ENCODE data around the gene MVB12A. TPM values are rescaled to one million over a fixed set of nuclear protein-coding genes. Genes with fewer than 3 reads are reported as not detected.

Gene MVB12A
- total RNA-seq, 1 donor from 2014 or later = 41.0 TPM

DNA sequence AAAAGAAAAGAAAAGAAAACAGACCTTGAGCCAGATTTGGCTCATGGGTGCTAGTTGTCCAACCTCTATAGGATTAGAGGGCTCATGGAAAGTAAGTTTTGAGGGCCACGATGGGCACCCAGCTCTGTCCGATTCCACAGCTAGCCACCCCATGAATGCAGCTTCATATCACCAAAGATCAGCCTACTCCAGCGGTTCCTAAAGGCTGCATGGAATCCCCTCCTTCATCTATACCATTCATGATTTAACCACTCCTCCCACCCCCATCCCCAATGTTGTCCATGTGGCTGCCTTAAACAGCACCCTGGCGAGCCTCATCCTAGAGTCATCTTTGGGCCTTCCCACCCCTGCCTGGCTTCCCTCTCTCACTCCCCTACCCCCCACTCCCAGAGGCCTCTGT, 2.1 kb downstream of the MVB12A start:
- no peaks in the 10 kb centered on the region for H4K20me1 ChIP-seq (ENCODE audit: insufficient read depth, low read length)
- H3K27me3 ChIP-seq (ENCODE audit: insufficient read depth, low read length) = no peaks in the 10 kb centered on the region
- no peaks in the 10 kb centered on the region for H3K9me3 ChIP-seq (ENCODE audit: insufficient read depth, low read depth, low read length)
- H3K4me2 ChIP-seq (ENCODE audit: low read length) = no peak overlapping the region
- H3K4me1 Mint-ChIP-seq (ENCODE audit: low read depth, unreplicated experiment) = peaks cover 1% of the 10 kb centered on the region
- H2AFZ ChIP-seq (ENCODE audit: low read depth, low read length) = no peak overlapping the region
- H3K27me3 Mint-ChIP-seq (ENCODE audit: low read depth, unreplicated experiment) = no peaks in the 10 kb centered on the region
- DNase-seq (ENCODE audit: low read depth) (no peak), FAIRE-seq (no peak)
- peaks cover 4% of the 10 kb centered on the region for H3K4me1 ChIP-seq (ENCODE audit: insufficient read depth, low read length)
- no peak overlapping the region for H3K4me3 Mint-ChIP-seq (ENCODE audit: unreplicated experiment)
- no peak overlapping the region for H3K4me3 ChIP-seq (ENCODE audit: insufficient read depth, low read depth, low read length)
- no peak overlapping the region for H3K9ac ChIP-seq (ENCODE audit: low read length)
- no peaks in the 10 kb centered on the region for H3K9me3 Mint-ChIP-seq (ENCODE audit: unreplicated experiment)
- no peak for TF ChIP-seq EZH2 (IDR thresholded peaks at IDR 0.05; ENCODE audit: insufficient read depth, low read length)
- TF ChIP-seq CTCF (IDR thresholded peaks at IDR 0.05; ENCODE audit: insufficient read depth, low read depth, low read length) = no peak
- H3K27ac ChIP-seq (ENCODE audit: low read depth, low read length) = no peak overlapping the region
- no peaks in the 10 kb centered on the region for H3K36me3 ChIP-seq (ENCODE audit: insufficient read depth, low read length)
- H3K36me3 Mint-ChIP-seq (ENCODE audit: low read depth, unreplicated experiment) = peaks cover 4% of the 10 kb centered on the region
- no peak overlapping the region for H3K27ac Mint-ChIP-seq (ENCODE audit: unreplicated experiment)
- peaks cover 6% of the 10 kb centered on the region for H3K79me2 ChIP-seq (ENCODE audit: insufficient read depth, low read length)

GRCh38 chr19:17423429-17424208, 3.8 kb downstream of the MVB12A start:
- no peak for FAIRE-seq
- Histone ChIP-seq H4K20me1 (ENCODE audit: insufficient read depth, low read length) (no peaks in the 10 kb centered on the region), H3K9ac (ENCODE audit: low read length) (no peak overlapping the region), H3K27me3 (ENCODE audit: insufficient read depth, low read length) (no peaks in the 10 kb centered on the region), H3K4me3 (ENCODE audit: insufficient read depth, low read depth, low read length) (no peak overlapping the region), H3K27ac (ENCODE audit: low read depth, low read length) (no peak overlapping the region), H2AFZ (ENCODE audit: low read depth, low read length) (no peak overlapping the region), H3K4me2 (ENCODE audit: low read length) (no peak overlapping the region), H3K9me3 (ENCODE audit: insufficient read depth, low read depth, low read length) (no peaks in the 10 kb centered on the region), H3K36me3 (ENCODE audit: insufficient read depth, low read length) (no peaks in the 10 kb centered on the region), H3K4me1 (ENCODE audit: insufficient read depth, low read length) (peaks cover 4% of the 10 kb centered on the region), H3K79me2 (ENCODE audit: insufficient read depth, low read length) (peaks cover 6% of the 10 kb centered on the region)
- Mint-ChIP-seq H3K9me3 (ENCODE audit: unreplicated experiment) (no peaks in the 10 kb centered on the region), H3K4me1 (ENCODE audit: low read depth, unreplicated experiment) (no peaks in the 10 kb centered on the region), H3K4me3 (ENCODE audit: unreplicated experiment) (no peak overlapping the region), H3K27ac (ENCODE audit: unreplicated experiment) (no peak overlapping the region), H3K36me3 (ENCODE audit: low read depth, unreplicated experiment) (peaks cover 3% of the 10 kb centered on the region), H3K27me3 (ENCODE audit: low read depth, unreplicated experiment) (no peaks in the 10 kb centered on the region)
- no peak for DNase-seq (ENCODE audit: low read depth)
- TF ChIP-seq CTCF (IDR thresholded peaks at IDR 0.05; ENCODE audit: insufficient read depth, low read depth, low read length) (no peak), EZH2 (IDR thresholded peaks at IDR 0.05; ENCODE audit: insufficient read depth, low read length) (no peak)

DNA sequence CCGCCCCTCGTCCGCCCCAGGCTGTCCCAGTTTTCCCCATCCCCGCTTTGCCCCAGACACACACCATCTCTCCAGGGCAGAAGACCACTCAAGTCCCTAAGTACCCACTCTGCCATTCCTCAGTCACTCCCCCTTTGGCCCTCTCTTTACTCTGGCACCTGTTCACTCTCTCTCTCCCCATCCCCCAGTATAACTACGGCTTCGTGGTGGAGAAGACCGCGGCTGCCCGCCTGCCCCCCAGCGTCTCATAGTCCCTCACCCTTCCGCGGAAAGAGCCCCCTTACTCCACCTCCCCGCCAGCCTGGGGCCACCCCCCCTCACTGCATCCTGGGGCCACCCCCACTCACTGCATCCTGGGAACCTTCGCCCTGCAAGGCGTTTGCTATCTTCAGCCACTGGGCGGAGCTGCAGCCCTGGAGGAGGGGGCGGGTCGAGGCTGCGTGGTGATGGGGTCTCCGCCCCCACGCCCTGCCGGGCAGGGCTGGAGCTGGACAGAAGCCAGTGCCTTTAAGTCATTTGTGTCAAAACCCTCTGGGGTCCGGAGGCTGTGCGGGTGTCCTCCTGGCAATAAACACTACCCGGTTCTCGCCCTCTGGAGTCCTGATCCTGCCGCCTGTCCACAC, 5.0 kb downstream of the MVB12A start:
- peak overlapping the region; percentile 62 for H3K4me2 ChIP-seq (ENCODE audit: low read length)

More for the DNA sequence above, 5.0 kb downstream of the MVB12A start:
- Mint-ChIP-seq H3K4me1 (ENCODE audit: low read depth, unreplicated experiment) (no peaks in the 10 kb centered on the region), H3K27ac (ENCODE audit: unreplicated experiment) (no peak overlapping the region), H3K9me3 (ENCODE audit: unreplicated experiment) (no peaks in the 10 kb centered on the region), H3K27me3 (ENCODE audit: low read depth, unreplicated experiment) (no peaks in the 10 kb centered on the region), H3K36me3 (ENCODE audit: low read depth, unreplicated experiment) (peaks cover 3% of the 10 kb centered on the region), H3K4me3 (ENCODE audit: unreplicated experiment) (peak overlapping the region; percentile 20)
- TF ChIP-seq EZH2 (IDR thresholded peaks at IDR 0.05; ENCODE audit: insufficient read depth, low read length) (no peak), CTCF (IDR thresholded peaks at IDR 0.05; ENCODE audit: insufficient read depth, low read depth, low read length) (peak; percentile 16)
- no peak for FAIRE-seq
- H3K9ac ChIP-seq (ENCODE audit: low read length) = no peak overlapping the region
- no peak overlapping the region for H3K27ac ChIP-seq (ENCODE audit: low read depth, low read length)
- H3K4me3 ChIP-seq (ENCODE audit: insufficient read depth, low read depth, low read length) = no peak overlapping the region
- H4K20me1 ChIP-seq (ENCODE audit: insufficient read depth, low read length) = no peaks in the 10 kb centered on the region
- DNase-seq (ENCODE audit: low read depth) = no peak
- no peaks in the 10 kb centered on the region for H3K36me3 ChIP-seq (ENCODE audit: insufficient read depth, low read length)
- no peaks in the 10 kb centered on the region for H3K9me3 ChIP-seq (ENCODE audit: insufficient read depth, low read depth, low read length)
- H3K27me3 ChIP-seq (ENCODE audit: insufficient read depth, low read length) = no peaks in the 10 kb centered on the region
- peak overlapping the region; percentile 47 for H2AFZ ChIP-seq (ENCODE audit: low read depth, low read length)
- H3K4me1 ChIP-seq (ENCODE audit: insufficient read depth, low read length) = peaks cover 4% of the 10 kb centered on the region
- H3K79me2 ChIP-seq (ENCODE audit: insufficient read depth, low read length) = peaks cover 6% of the 10 kb centered on the region
